CD14-positive monocyte (primary cell): ENCODE data around the gene MFSD2B. TPM values are rescaled to one million over a fixed set of nuclear protein-coding genes. Genes with fewer than 3 reads are reported as not detected.

Source experiments
- DNase-seq, 3 donors: peaks; one replicate each; pipeline ENCODE4 v3.0.0-alpha.2; 2011 to 2022
- H2AFZ ChIP-seq: 2 replicates; pipeline ENCODE4 v1.6.0; 2012; ENCODE audit warnings: mild to moderate bottlenecking, low read depth, low read length, inconsistent platforms; ENCODE audit not compliant: insufficient read depth, poor library complexity, severe bottlenecking
- H3K27ac ChIP-seq, 2 donors: 1 replicate in 1 of 2; 2 replicates in 1 of 2; pipeline ENCODE4 v1.5.1; 2012 to 2013; ENCODE audit warnings: low read length in 2 of 2, control low read depth in 1 of 2, inconsistent platforms in 1 of 2, low read depth in 1 of 2, mild to moderate bottlenecking in 1 of 2
- H3K27me3 ChIP-seq, 2 donors: one replicate each; pipeline versions ENCODE4 v1.6.0 to v1.6.1; 2011 to 2013; ENCODE audit warnings: low read length in 2 of 2; ENCODE audit not compliant: control insufficient read depth in 2 of 2, insufficient read depth in 2 of 2
- H3K36me3 ChIP-seq, 2 donors: replicated peaks in 1 of 2; 1 replicate in 1 of 2; 2 replicates in 1 of 2; pipeline versions ENCODE4 v1.5.1 to v1.6.1; 2012 to 2013; ENCODE audit warnings: low read length in 2 of 2, control low read depth in 1 of 2, inconsistent platforms in 1 of 2, mild to moderate bottlenecking in 1 of 2; ENCODE audit not compliant: insufficient read depth in 2 of 2, control insufficient read depth in 1 of 2
- H3K4me1 ChIP-seq, 2 donors: 1 replicate in 1 of 2; 2 replicates in 1 of 2; pipeline versions ENCODE4 v1.5.1 to v1.6.1; 2012 to 2013; ENCODE audit warnings: low read length in 2 of 2, control low read depth in 1 of 2, inconsistent platforms in 1 of 2, mild to moderate bottlenecking in 1 of 2, moderate library complexity in 1 of 2; ENCODE audit not compliant: insufficient read depth in 2 of 2, control insufficient read depth in 1 of 2
- H3K4me2 ChIP-seq: replicated peaks from 2 replicates; pipeline ENCODE3; 2012; ENCODE audit warnings: low read length, moderate library complexity, mild to moderate bottlenecking; ENCODE audit not compliant: poor library complexity, severe bottlenecking; ENCODE audit errors: extremely low read depth
- H3K4me3 ChIP-seq, 3 experiments: fragments of 200-600 bp in 1 of 3; sonication (generic) in 1 of 3; replicated peaks in 1 of 3; 1 replicate in 2 of 3; 2 replicates in 1 of 3; pipeline ENCODE4 v1.5.1; 2011 to 2013; ENCODE audit warnings: low read length in 3 of 3, mild to moderate bottlenecking in 3 of 3, control low read depth in 2 of 3, low read depth in 2 of 3, inconsistent platforms in 1 of 3, moderate library complexity in 1 of 3
- H3K79me2 ChIP-seq: 2 replicates; pipeline ENCODE4 v1.6.0; 2012; ENCODE audit warnings: mild to moderate bottlenecking, control low read depth, inconsistent platforms, low read length, moderate library complexity; ENCODE audit not compliant: insufficient read depth
- H3K9ac ChIP-seq: 2 replicates; pipeline ENCODE4 v1.6.0; 2017; ENCODE audit warnings: low read length, mild to moderate bottlenecking; ENCODE audit not compliant: insufficient read depth, poor library complexity, severe bottlenecking
- H3K9me3 ChIP-seq, 2 donors: replicated peaks in 1 of 2; 1 replicate in 1 of 2; 2 replicates in 1 of 2; pipeline versions ENCODE4 v1.5.1 to v1.6.1; 2012 to 2013; ENCODE audit warnings: low read length in 2 of 2, control low read depth in 1 of 2; ENCODE audit not compliant: control insufficient read depth in 1 of 2, insufficient read depth in 1 of 2
- H4K20me1 ChIP-seq: 2 replicates; pipeline ENCODE4 v1.6.0; 2012; ENCODE audit warnings: mild to moderate bottlenecking, low read length, control low read depth, moderate library complexity; ENCODE audit not compliant: insufficient read depth
- H3K27ac Mint-ChIP-seq, 7 donors: one replicate each; pipeline ENCODE4 v1.8.0; 2020; ENCODE audit warnings: mild to moderate bottlenecking in 7 of 7, mixed read lengths in 7 of 7, moderate library complexity in 6 of 7, inconsistent platforms in 2 of 7
- H3K27me3 Mint-ChIP-seq, 3 donors: one replicate each; pipeline ENCODE4 v1.8.0; 2021 to 2022; ENCODE audit warnings: low read depth in 3 of 3, mild to moderate bottlenecking in 3 of 3, mixed read lengths in 3 of 3, moderate library complexity in 3 of 3, inconsistent platforms in 1 of 3
- H3K36me3 Mint-ChIP-seq, 2 donors: one replicate each; pipeline ENCODE4 v1.8.0; 2020; ENCODE audit warnings: mixed read lengths in 2 of 2, inconsistent platforms in 1 of 2, mild to moderate bottlenecking in 1 of 2
- H3K4me1 Mint-ChIP-seq: one replicate; pipeline ENCODE4 v1.8.0; 2020; ENCODE audit warnings: mild to moderate bottlenecking, mixed read lengths
- H3K4me3 Mint-ChIP-seq, 2 donors: one replicate each; pipeline ENCODE4 v1.8.0; 2020; ENCODE audit warnings: mild to moderate bottlenecking in 2 of 2, mixed read lengths in 2 of 2, moderate library complexity in 1 of 2
- H3K9me3 Mint-ChIP-seq, 7 donors: one replicate each; pipeline ENCODE4 v1.8.0; 2020 to 2022; ENCODE audit warnings: mixed read lengths in 7 of 7, mild to moderate bottlenecking in 6 of 7, moderate library complexity in 6 of 7, inconsistent platforms in 2 of 7
- WGBS: methylation state at CpG from one replicate; pipeline ENCODE4 v1.1.5; 2013; ENCODE audit warnings: missing lambda C conversion rate; ENCODE audit not compliant: insufficient coverage; 5-methylcytosine and 5-hydroxymethylcytosine counted together
- intact Hi-C, 2 donors: fragments of 100-400 bp; cut with micrococcal nuclease; formaldehyde crosslinking; loops; one replicate each; pipeline versions ENCODE4 v1.15.0 to v1.15.1; 2023
- polyA plus RNA-seq, 3 donors: library from polyadenylated mRNA; depleted of rRNA in 1 of 3; unstranded in 2 of 3; stranded (reverse) in 1 of 3; fragments of 300-500 nt in 2 of 3; fragments of >200 nt in 1 of 3; fragmentation: Illumina TruSeq in 2 of 3; gene quantifications; 1 replicate in 2 of 3; 2 replicates in 1 of 3; pipeline ENCODE4 v1.2.3, GENCODE V29; 2012 to 2021
- TF ChIP-seq, protein P1 (sequence below): fragments of 200-600 bp; IDR thresholded peaks from one replicate; pipeline ENCODE4 v1.8.0; 2022; ENCODE audit warnings: antibody characterized with exemption, mild to moderate bottlenecking

The MFSD2B gene
- polyA plus RNA-seq, 3 donors, result 0.03 to 0.46 TPM; not detected in 1

DNA sequence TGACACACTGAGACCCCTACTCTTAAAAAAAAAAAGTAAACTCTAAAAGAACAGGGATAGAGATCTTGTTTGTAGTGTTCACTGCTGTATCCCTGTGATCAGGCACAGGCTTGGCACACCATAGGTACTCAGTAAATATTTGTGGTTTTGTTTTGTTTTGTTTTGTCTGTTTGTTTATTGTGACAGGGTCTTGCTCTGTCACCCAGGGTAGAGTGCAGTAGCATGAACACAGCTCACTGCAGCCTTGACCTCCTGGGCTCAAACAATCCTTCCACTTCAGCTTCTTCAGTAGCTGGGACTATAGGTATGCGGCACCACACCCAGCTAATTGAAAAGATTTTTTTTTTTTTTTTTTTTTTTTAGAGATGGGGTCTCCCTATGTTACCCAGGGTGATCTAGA is 43.1 kb downstream of the MFSD2B start:
- peaks cover 0 to 5% (median 3%) of the 10 kb centered on the region in 7 donors for H3K9me3 Mint-ChIP-seq
- H3K27me3 ChIP-seq, result peaks cover 11 to 17% of the 10 kb centered on the region in 2 donors

DNA sequence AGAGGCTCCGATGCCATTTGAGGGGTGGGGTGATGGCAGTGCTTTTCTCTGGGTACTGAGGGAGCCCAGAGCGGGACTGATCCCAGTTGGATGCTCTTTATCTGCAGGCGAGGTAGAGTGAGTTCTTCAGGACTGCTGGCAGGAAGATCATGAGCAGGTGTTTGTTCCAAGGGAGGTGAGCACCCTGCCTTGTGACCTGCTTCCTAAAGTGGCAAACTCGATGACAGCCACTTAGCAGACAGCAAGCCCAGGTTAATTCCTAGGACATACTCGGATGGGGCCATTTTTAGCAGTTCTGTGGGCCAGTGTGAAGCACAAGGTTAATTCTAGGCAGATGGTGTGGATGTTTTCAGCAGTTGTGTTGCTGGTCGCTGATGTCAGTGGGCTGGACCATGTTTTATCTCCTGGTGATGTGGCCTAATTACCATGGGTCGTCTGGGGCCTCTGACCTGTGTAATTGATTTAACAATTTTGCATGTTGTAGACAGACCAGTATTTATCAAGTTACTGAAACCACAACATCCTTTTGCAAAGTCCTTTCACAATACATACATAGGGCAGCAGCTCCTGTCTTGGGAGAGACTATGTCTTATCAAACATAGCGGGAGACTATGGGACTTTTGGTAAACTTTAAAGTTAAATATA is 44.6 kb downstream of the MFSD2B start:
- H3K9me3 Mint-ChIP-seq, result peaks cover 0 to 4% (median 0%) of the 10 kb centered on the region in 7 donors
- WGBS, result 89% methylated on average over 6 of the region's 8 CpGs
- Histone ChIP-seq H4K20me1 (no peaks in the 10 kb centered on the region), H3K9me3 (no peaks in the 10 kb centered on the region), H3K4me3 (no peak overlapping the region), H3K27ac (no peak overlapping the region), H3K4me1 (peaks cover 6% of the 10 kb centered on the region in 2 donors), H3K9ac (no peak overlapping the region), H3K27me3 (peaks cover 0 to 3% of the 10 kb centered on the region in 2 donors), H2AFZ (no peak overlapping the region), H3K4me2 (no peak overlapping the region), H3K79me2 (no peaks in the 10 kb centered on the region), H3K36me3 (no peaks in the 10 kb centered on the region)
- TF ChIP-seq, protein P1, sequence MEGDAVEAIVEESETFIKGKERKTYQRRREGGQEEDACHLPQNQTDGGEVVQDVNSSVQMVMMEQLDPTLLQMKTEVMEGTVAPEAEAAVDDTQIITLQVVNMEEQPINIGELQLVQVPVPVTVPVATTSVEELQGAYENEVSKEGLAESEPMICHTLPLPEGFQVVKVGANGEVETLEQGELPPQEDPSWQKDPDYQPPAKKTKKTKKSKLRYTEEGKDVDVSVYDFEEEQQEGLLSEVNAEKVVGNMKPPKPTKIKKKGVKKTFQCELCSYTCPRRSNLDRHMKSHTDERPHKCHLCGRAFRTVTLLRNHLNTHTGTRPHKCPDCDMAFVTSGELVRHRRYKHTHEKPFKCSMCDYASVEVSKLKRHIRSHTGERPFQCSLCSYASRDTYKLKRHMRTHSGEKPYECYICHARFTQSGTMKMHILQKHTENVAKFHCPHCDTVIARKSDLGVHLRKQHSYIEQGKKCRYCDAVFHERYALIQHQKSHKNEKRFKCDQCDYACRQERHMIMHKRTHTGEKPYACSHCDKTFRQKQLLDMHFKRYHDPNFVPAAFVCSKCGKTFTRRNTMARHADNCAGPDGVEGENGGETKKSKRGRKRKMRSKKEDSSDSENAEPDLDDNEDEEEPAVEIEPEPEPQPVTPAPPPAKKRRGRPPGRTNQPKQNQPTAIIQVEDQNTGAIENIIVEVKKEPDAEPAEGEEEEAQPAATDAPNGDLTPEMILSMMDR, result no peak
- H3K27ac Mint-ChIP-seq, result peak overlapping the region in 1 of 7 donors; percentile 1
- no peak for DNase-seq
- no peaks in the 10 kb centered on the region for H3K4me1 Mint-ChIP-seq
- H3K4me3 Mint-ChIP-seq, result no peak overlapping the region
- H3K27me3 Mint-ChIP-seq, result peaks cover 0 to 8% (median 2%) of the 10 kb centered on the region in 3 donors
- intact Hi-C loops, result no loop called here
- no peaks in the 10 kb centered on the region for H3K36me3 Mint-ChIP-seq

More for the DNA sequence above, 43.1 kb downstream of the MFSD2B start:
- no peak overlapping the region for H3K9ac ChIP-seq
- H3K27ac Mint-ChIP-seq, result peak overlapping the region in 1 of 7 donors; percentile 13
- H3K4me3 Mint-ChIP-seq, result no peak overlapping the region
- no peak overlapping the region for H2AFZ ChIP-seq
- no peak overlapping the region for H3K27ac ChIP-seq
- no peak overlapping the region for H3K4me3 ChIP-seq
- intact Hi-C loops, result no loop called here
- H3K36me3 ChIP-seq, result no peaks in the 10 kb centered on the region
- no CpG with 5 or more reads among the region's 1 CpG for WGBS
- peaks cover 13 to 17% of the 10 kb centered on the region in 2 donors for H3K4me1 ChIP-seq
- no peak for DNase-seq
- H3K4me1 Mint-ChIP-seq, result peaks cover 8% of the 10 kb centered on the region
- no peaks in the 10 kb centered on the region for H3K79me2 ChIP-seq
- H3K9me3 ChIP-seq, result no peaks in the 10 kb centered on the region
- no peak overlapping the region for H3K4me2 ChIP-seq
- peaks cover 13 to 22% (median 14%) of the 10 kb centered on the region in 3 donors for H3K27me3 Mint-ChIP-seq
- H4K20me1 ChIP-seq, result no peaks in the 10 kb centered on the region
- TF ChIP-seq, protein P1, result no peak
- H3K36me3 Mint-ChIP-seq, result no peaks in the 10 kb centered on the region
